Measurements from ENCODE around the gene SUGP1. TPM values are rescaled to one million over a fixed set of nuclear protein-coding genes. Genes with fewer than 3 reads are reported as not detected.
"Not testable (repeated sequence)": the region's sequence is repeated elsewhere in the genome, so short reads cannot be mapped to it uniquely, and the experiment has no call there.

The SUGP1 gene
- total and polyA plus RNA-seq, 9 donors = 22.2 to 43.9 (median 37.5) TPM

DNA sequence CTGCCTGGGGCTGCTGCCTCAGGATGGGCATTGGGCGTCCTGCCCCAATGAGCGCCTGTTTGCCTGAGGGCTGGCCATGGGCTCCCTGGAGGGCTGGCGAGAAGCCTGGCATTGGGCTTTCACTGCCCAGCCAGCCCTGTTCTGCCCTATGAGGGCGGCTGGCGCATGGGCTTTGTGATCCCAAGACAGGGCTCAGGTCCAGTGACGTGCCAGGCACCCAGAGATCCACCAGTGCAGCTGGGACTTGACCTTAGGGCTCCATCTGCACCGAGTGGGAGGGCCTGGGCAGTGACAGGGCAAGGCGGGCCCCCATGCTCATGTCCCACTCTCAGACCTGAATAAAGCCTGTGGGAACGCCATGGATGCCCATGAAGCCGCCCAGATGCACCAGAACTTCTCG lies 34.6 kb upstream of the SUGP1 start:
- no peaks in the 10 kb centered on the region for H3K27me3 ChIP-seq (ENCODE audit: control insufficient read depth, insufficient read depth, low read length)
- no peak overlapping the region for H3K27ac ChIP-seq (ENCODE audit: low read length)
- H3K4me1 ChIP-seq (ENCODE audit: control insufficient read depth, insufficient read depth, low read length) = peaks cover 2% of the 10 kb centered on the region
- no peak for DNase-seq
- H3K36me3 ChIP-seq (ENCODE audit: control insufficient read depth, insufficient read depth, low read length) = peaks cover 80% of the 10 kb centered on the region
- no peak overlapping the region for H3K4me3 ChIP-seq (ENCODE audit: low read length)
- WGBS (ENCODE audit: insufficient coverage) = 88% methylated on average over 11 of the region's 11 CpGs
- no peaks in the 10 kb centered on the region for H3K9me3 ChIP-seq (replicated peaks; ENCODE audit: control insufficient read depth, low read depth, low read length)

DNA sequence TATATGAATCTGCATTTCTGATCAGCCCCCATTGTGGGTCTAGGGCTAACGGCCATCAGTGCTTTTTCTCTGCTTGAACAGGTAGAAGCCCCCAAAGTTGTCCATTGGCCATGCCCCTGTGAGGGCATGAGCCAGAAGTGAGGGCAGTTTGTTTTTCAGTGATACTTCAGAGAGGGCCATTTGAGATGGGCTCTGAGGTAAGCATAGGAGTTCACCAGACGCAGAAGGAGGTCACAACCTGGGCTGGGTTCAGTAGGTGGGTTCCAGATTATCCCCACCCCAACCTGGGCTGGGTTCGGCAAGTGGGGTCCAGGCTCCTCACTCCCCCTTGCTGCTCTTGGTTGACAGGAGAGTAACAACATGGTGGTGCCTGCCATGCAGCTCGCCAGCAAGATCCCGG lies 33.7 kb upstream of the SUGP1 start:
- H3K27ac ChIP-seq (ENCODE audit: low read length) = no peak overlapping the region
- peaks cover 2% of the 10 kb centered on the region for H3K4me1 ChIP-seq (ENCODE audit: control insufficient read depth, insufficient read depth, low read length)
- no peak for DNase-seq
- peaks cover 87% of the 10 kb centered on the region for H3K36me3 ChIP-seq (ENCODE audit: control insufficient read depth, insufficient read depth, low read length)
- H3K4me3 ChIP-seq (ENCODE audit: low read length) = no peak overlapping the region
- no peaks in the 10 kb centered on the region for H3K27me3 ChIP-seq (ENCODE audit: control insufficient read depth, insufficient read depth, low read length)
- 88% methylated on average over 5 of the region's 5 CpGs for WGBS (ENCODE audit: insufficient coverage)
- H3K9me3 ChIP-seq (replicated peaks; ENCODE audit: control insufficient read depth, low read depth, low read length) = no peaks in the 10 kb centered on the region

GRCh38 chr19:19352823-19353222 lies 32.5 kb upstream of the SUGP1 start:
- H3K4me1 ChIP-seq (ENCODE audit: control insufficient read depth, insufficient read depth, low read length) = peaks cover 2% of the 10 kb centered on the region
- no peaks in the 10 kb centered on the region for H3K9me3 ChIP-seq (replicated peaks; ENCODE audit: control insufficient read depth, low read depth, low read length)
- no peaks in the 10 kb centered on the region for H3K27me3 ChIP-seq (ENCODE audit: control insufficient read depth, insufficient read depth, low read length)
- WGBS (ENCODE audit: insufficient coverage) = 96% methylated on average over 7 of the region's 8 CpGs
- H3K36me3 ChIP-seq (ENCODE audit: control insufficient read depth, insufficient read depth, low read length) = peaks cover 91% of the 10 kb centered on the region
- no peak overlapping the region for H3K4me3 ChIP-seq (ENCODE audit: low read length)
- no peak for DNase-seq
- no peak overlapping the region for H3K27ac ChIP-seq (ENCODE audit: low read length)

DNA sequence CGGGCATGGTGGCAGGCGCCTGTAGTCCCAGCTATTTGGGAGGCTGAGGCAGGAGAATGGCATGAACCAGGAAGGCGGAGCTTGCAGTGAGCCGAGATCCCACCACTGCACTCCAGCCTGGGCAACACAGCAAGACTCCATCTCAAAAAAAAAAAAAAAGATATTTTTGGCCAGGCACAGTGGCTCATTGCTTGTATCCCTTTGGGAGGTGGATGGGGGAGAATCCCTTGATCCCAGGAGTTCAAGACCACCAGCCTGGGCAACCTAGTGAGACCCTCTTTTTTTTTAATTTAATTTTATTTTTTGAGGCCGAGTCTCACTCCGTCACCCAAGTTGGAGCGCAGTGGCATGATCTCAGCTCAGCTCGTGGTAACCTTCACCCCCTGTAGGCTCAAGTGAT lies 30.4 kb upstream of the SUGP1 start:
- H3K27me3 ChIP-seq (ENCODE audit: control insufficient read depth, insufficient read depth, low read length); H3K4me3 ChIP-seq (ENCODE audit: low read length); H3K9me3 ChIP-seq (replicated peaks; ENCODE audit: control insufficient read depth, low read depth, low read length); H3K27ac ChIP-seq (ENCODE audit: low read length); H3K4me1 ChIP-seq (ENCODE audit: control insufficient read depth, insufficient read depth, low read length); DNase-seq: not testable (repeated sequence)
- 80% methylated on average over 2 of the region's 8 CpGs for WGBS (ENCODE audit: insufficient coverage)
- H3K36me3 ChIP-seq (ENCODE audit: control insufficient read depth, insufficient read depth, low read length) = peaks cover 92% of the 10 kb centered on the region

GRCh38 chr19:19349365-19349764 lies 29.1 kb upstream of the SUGP1 start:
- no peak overlapping the region for H3K4me3 ChIP-seq (ENCODE audit: low read length)
- no peaks in the 10 kb centered on the region for H3K27me3 ChIP-seq (ENCODE audit: control insufficient read depth, insufficient read depth, low read length)
- no peak overlapping the region for H3K27ac ChIP-seq (ENCODE audit: low read length)
- H3K9me3 ChIP-seq (replicated peaks; ENCODE audit: control insufficient read depth, low read depth, low read length) = no peaks in the 10 kb centered on the region
- no peak for DNase-seq
- WGBS (ENCODE audit: insufficient coverage) = 90% methylated on average over 6 of the region's 7 CpGs
- H3K36me3 ChIP-seq (ENCODE audit: control insufficient read depth, insufficient read depth, low read length) = peaks cover 92% of the 10 kb centered on the region
- H3K4me1 ChIP-seq (ENCODE audit: control insufficient read depth, insufficient read depth, low read length) = no peaks in the 10 kb centered on the region

- no peak for DNase-seq
- H3K9me3 ChIP-seq (replicated peaks; ENCODE audit: control insufficient read depth, low read depth, low read length) = no peaks in the 10 kb centered on the region
- peaks cover 92% of the 10 kb centered on the region for H3K36me3 ChIP-seq (ENCODE audit: control insufficient read depth, insufficient read depth, low read length)
- no peak overlapping the region for H3K27ac ChIP-seq (ENCODE audit: low read length)
- no peaks in the 10 kb centered on the region for H3K4me1 ChIP-seq (ENCODE audit: control insufficient read depth, insufficient read depth, low read length)
- H3K4me3 ChIP-seq (ENCODE audit: low read length) = no peak overlapping the region
- 59% methylated on average over 6 of the region's 9 CpGs for WGBS (ENCODE audit: insufficient coverage)
- no peaks in the 10 kb centered on the region for H3K27me3 ChIP-seq (ENCODE audit: control insufficient read depth, insufficient read depth, low read length)
Observed at GRCh38 chr19:19348266-19348665, 28.0 kb upstream of the SUGP1 start.

DNA sequence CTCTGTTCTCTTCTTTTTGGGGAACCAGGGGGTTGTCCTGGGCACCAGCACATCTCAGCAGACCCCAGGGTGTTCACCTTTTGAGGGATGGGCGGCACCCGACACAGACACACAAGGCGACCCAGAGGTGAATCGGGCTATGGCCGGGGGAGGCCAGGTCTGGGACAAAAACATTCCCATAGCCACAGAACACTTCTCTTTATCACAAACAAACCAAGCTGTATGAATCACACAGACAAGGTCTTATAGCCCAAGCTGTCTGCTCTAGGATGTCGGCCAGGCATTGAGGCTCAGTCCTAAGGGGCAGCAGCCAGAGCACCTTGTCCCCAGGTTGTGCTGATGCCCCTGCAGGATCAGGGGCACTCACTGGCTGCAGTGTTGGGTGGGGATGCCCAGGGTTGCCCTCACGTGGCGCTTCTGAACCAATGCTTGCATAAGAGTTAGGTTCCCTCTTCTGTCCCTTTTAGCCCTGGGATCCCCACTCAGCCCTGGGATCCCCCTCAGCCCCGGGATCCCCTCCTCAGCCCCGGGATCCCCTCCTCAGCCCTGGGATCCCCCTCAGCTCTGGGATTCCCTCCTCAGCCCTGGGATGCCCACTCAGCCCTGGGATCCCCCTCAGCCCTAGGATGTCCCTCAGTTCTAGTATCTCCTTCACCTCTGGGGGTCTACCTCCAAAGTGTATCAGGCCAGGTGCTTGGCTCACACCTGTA lies 27.2 kb upstream of the SUGP1 start:
- WGBS (ENCODE audit: insufficient coverage) = 87% methylated on average over 7 of the region's 10 CpGs
- peaks cover 92% of the 10 kb centered on the region for H3K36me3 ChIP-seq (ENCODE audit: control insufficient read depth, insufficient read depth, low read length)

GRCh38 chr19:19345970-19346369 lies 25.7 kb upstream of the SUGP1 start:
- Histone ChIP-seq H3K9me3 (replicated peaks; ENCODE audit: control insufficient read depth, low read depth, low read length) (no peaks in the 10 kb centered on the region), H3K27ac (ENCODE audit: low read length) (no peak overlapping the region), H3K27me3 (ENCODE audit: control insufficient read depth, insufficient read depth, low read length) (no peaks in the 10 kb centered on the region), H3K36me3 (ENCODE audit: control insufficient read depth, insufficient read depth, low read length) (peaks cover 93% of the 10 kb centered on the region), H3K4me3 (ENCODE audit: low read length) (no peak overlapping the region), H3K4me1 (ENCODE audit: control insufficient read depth, insufficient read depth, low read length) (no peaks in the 10 kb centered on the region)
- DNase-seq = no peak
- WGBS (ENCODE audit: insufficient coverage) = 91% methylated on average over 10 of the region's 11 CpGs

More for the DNA sequence above, 27.2 kb upstream of the SUGP1 start:
- Histone ChIP-seq H3K9me3 (replicated peaks; ENCODE audit: control insufficient read depth, low read depth, low read length) (no peaks in the 10 kb centered on the region), H3K27me3 (ENCODE audit: control insufficient read depth, insufficient read depth, low read length) (no peaks in the 10 kb centered on the region), H3K27ac (ENCODE audit: low read length) (no peak overlapping the region), H3K4me3 (ENCODE audit: low read length) (no peak overlapping the region), H3K4me1 (ENCODE audit: control insufficient read depth, insufficient read depth, low read length) (no peaks in the 10 kb centered on the region)
- DNase-seq = no peak

DNA sequence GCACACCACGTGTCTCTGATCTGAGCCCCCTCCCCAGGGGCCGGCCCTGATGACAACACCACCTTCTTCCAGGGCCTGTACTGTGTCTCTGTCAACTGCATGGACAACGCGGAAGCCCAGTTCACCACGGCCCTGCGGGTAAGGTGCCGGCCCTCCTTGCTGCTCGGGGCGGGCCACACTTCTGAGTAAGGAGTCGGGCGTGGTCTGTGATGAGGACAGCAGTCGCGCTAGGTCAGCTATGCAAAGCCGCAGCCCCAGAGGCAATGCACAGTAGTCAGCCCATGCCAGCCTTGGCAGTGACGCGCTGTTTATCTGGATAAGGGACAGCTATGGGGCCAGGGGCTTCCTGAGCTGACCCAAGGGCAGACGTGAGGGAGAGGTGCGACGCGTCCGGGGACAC lies 24.9 kb upstream of the SUGP1 start:
- Histone ChIP-seq H3K9me3 (replicated peaks; ENCODE audit: control insufficient read depth, low read depth, low read length) (no peaks in the 10 kb centered on the region), H3K27ac (ENCODE audit: low read length) (no peak overlapping the region), H3K27me3 (ENCODE audit: control insufficient read depth, insufficient read depth, low read length) (no peaks in the 10 kb centered on the region), H3K36me3 (ENCODE audit: control insufficient read depth, insufficient read depth, low read length) (peaks cover 92% of the 10 kb centered on the region), H3K4me1 (ENCODE audit: control insufficient read depth, insufficient read depth, low read length) (no peaks in the 10 kb centered on the region), H3K4me3 (ENCODE audit: low read length) (no peak overlapping the region)
- WGBS (ENCODE audit: insufficient coverage) = 91% methylated on average over 21 of the region's 21 CpGs
- DNase-seq = no peak

- H3K27me3 ChIP-seq (ENCODE audit: control insufficient read depth, insufficient read depth, low read length) = no peaks in the 10 kb centered on the region
- H3K9me3 ChIP-seq (replicated peaks; ENCODE audit: control insufficient read depth, low read depth, low read length) = no peaks in the 10 kb centered on the region
- H3K36me3 ChIP-seq (ENCODE audit: control insufficient read depth, insufficient read depth, low read length) = peaks cover 89% of the 10 kb centered on the region
- H3K4me1 ChIP-seq (ENCODE audit: control insufficient read depth, insufficient read depth, low read length) = no peaks in the 10 kb centered on the region
- no peak overlapping the region for H3K27ac ChIP-seq (ENCODE audit: low read length)
- no peak overlapping the region for H3K4me3 ChIP-seq (ENCODE audit: low read length)
- 94% methylated on average over 14 of the region's 14 CpGs for WGBS (ENCODE audit: insufficient coverage)
- DNase-seq = no peak
Observed at GRCh38 chr19:19343762-19344161, 23.5 kb upstream of the SUGP1 start.

- Histone ChIP-seq H3K36me3 (ENCODE audit: control insufficient read depth, insufficient read depth, low read length) (peaks cover 89% of the 10 kb centered on the region), H3K27me3 (ENCODE audit: control insufficient read depth, insufficient read depth, low read length) (no peaks in the 10 kb centered on the region), H3K4me3 (ENCODE audit: low read length) (no peak overlapping the region), H3K4me1 (ENCODE audit: control insufficient read depth, insufficient read depth, low read length) (no peaks in the 10 kb centered on the region), H3K27ac (ENCODE audit: low read length) (no peak overlapping the region), H3K9me3 (replicated peaks; ENCODE audit: control insufficient read depth, low read depth, low read length) (no peaks in the 10 kb centered on the region)
- no peak for DNase-seq
- WGBS (ENCODE audit: insufficient coverage) = 80% methylated on average over 5 of the region's 7 CpGs
Observed at GRCh38 chr19:19343016-19343362, 22.7 kb upstream of the SUGP1 start.

Measured in muscle of leg (tissue), 11 donors.